Measurements from ENCODE around the gene HSDL1. TPM values are rescaled to one million over a fixed set of nuclear protein-coding genes. Genes with fewer than 3 reads are reported as not detected.

The HSDL1 gene
- total RNA-seq, 1 experiment from 2014 or later, result 34.2 TPM

GRCh38 chr16:84093120-84093878 is 51.7 kb downstream of the HSDL1 start:
- Histone ChIP-seq H3K4me2 (ENCODE audit: insufficient read depth, insufficient read length, low read length) (no peak overlapping the region), H2BK120ac (ENCODE audit: low read depth, low read length, poor library complexity, severe bottlenecking) (no peak overlapping the region), H3K79me2 (ENCODE audit: insufficient read depth, low read length) (no peaks in the 10 kb centered on the region), H4K8ac (replicated peaks; ENCODE audit: insufficient read length, low read depth, low read length) (no peak overlapping the region), H3K23me2 (ENCODE audit: insufficient read length, low read depth, low read length, poor library complexity, severe bottlenecking) (no peaks in the 10 kb centered on the region), H2BK5ac (ENCODE audit: insufficient read length, low read length) (no peak overlapping the region), H3K9me3 (ENCODE audit: control insufficient read depth, low read depth, low read length) (no peaks in the 10 kb centered on the region), H4K5ac (ENCODE audit: insufficient read length, low read depth, low read length) (no peak overlapping the region), H3K18ac (ENCODE audit: insufficient read length, low read depth, low read length) (no peak overlapping the region), H2BK15ac (ENCODE audit: low read depth, low read length) (no peak overlapping the region), H4K91ac (ENCODE audit: insufficient read length, low read depth, low read length) (no peak overlapping the region), H3K27me3 (ENCODE audit: insufficient read depth, low read length) (no peaks in the 10 kb centered on the region), H3T11ph (ENCODE audit: low read length) (no peak overlapping the region), H3K56ac (ENCODE audit: insufficient read length, low read depth, low read length) (no peak overlapping the region), H3K27ac (ENCODE audit: insufficient read length, low read depth, low read length) (no peak overlapping the region), H2BK20ac (ENCODE audit: low read depth, low read length, poor library complexity, severe bottlenecking) (no peak overlapping the region), H4K20me1 (ENCODE audit: control insufficient read depth, insufficient read depth, insufficient read length) (peaks cover 2% of the 10 kb centered on the region), H3K4ac (ENCODE audit: low read depth, low read length) (no peak overlapping the region), H2BK12ac (ENCODE audit: insufficient read length, low read depth, low read length) (no peak overlapping the region), H2AFZ (ENCODE audit: low read length) (no peak overlapping the region), H3K79me1 (ENCODE audit: insufficient read depth, low read depth, low read length, poor library complexity, severe bottlenecking) (no peaks in the 10 kb centered on the region), H3K4me1 (ENCODE audit: insufficient read depth, low read length) (no peaks in the 10 kb centered on the region), H2AK5ac (ENCODE audit: insufficient read length, low read length) (no peak overlapping the region), H3K14ac (ENCODE audit: insufficient read depth, low read length) (no peak overlapping the region), H3K23ac (ENCODE audit: insufficient read length, low read depth, low read length) (no peak overlapping the region), H3K9ac (ENCODE audit: extremely low read depth, insufficient read length, low read length) (no peak overlapping the region)
- no peaks in the 10 kb centered on the region for H3K9me3 Mint-ChIP-seq
- peaks cover 8 to 80% (median 71%) of the 10 kb centered on the region in 3 experiments; a peak in 6 of 7 replicates for H3K36me3 Mint-ChIP-seq (ENCODE audit: insufficient read depth in 1 of 3, low read depth in 3 of 3)
- no peak overlapping the region for H3K4me3 Mint-ChIP-seq
- no peak overlapping the region for H3K27ac Mint-ChIP-seq
- no peaks in the 10 kb centered on the region for H3K27me3 Mint-ChIP-seq (ENCODE audit: low read depth)
- no CpG with 5 or more reads among the region's 16 CpGs for WGBS (ENCODE audit: extremely low coverage, insufficient read length, low lambda C conversion rate)
- DNase-seq, result no peak
- no peak for TF ChIP-seq CTCF (conservative IDR thresholded peaks at IDR 0.05)
- no peaks in the 10 kb centered on the region for H3K4me1 Mint-ChIP-seq

Data from H9 (cell line).